ENCODE measurements around the gene IRS2.

DNA sequence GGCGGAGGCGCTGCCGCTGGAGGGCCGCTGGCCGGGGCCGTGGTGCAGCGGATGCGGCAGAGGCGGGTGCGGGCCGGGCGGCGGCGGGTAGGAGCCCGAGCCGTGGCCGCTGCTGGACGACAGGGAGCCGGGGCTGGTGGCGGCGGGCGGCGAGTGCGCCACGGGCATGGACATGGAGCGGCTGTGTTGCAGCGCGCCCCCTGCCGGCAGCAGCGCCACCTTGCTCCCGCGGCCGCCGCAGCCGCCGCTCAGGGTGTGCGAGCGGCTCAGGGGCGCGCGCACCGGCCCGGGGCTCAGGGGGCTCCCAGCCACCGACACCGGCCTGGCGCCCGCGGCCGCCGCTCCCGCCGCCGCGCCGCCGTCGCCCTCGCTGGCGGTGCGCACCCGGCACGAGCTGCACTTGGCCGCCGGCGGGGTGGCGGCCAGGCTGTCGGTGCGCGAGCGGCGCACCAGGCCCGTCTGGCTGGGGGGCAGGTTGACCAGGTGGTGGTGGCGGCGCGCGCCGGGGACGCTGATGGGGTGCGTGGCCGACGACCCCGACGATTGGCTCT is 1.7 kb downstream of the IRS2 start:
- TF ChIP-seq GATA2 (IDR thresholded peaks at IDR 0.05; ENCODE audit: low read depth, low read length): no peak
- no peak for TF ChIP-seq GATA3 (IDR thresholded peaks at IDR 0.05; ENCODE audit: low read depth, low read length)
